Measurements from ENCODE around the gene SHMT2. TPM values are rescaled to one million over a fixed set of nuclear protein-coding genes. Genes with fewer than 3 reads are reported as not detected.

Gene SHMT2
- total RNA-seq, 1 donor from 2014 or later, result 118 TPM

DNA sequence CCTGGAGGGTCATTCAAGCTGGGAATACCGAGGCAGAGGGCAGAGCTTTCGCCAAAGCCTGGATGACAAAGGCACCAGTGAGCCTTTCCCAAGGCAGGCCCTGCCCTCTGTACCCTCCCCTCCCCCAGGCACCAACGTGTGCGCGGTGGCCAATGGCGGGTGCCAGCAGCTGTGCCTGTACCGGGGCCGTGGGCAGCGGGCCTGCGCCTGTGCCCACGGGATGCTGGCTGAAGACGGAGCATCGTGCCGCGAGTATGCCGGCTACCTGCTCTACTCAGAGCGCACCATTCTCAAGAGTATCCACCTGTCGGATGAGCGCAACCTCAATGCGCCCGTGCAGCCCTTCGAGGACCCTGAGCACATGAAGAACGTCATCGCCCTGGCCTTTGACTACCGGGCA is 44.1 kb upstream of the SHMT2 start:
- DNase-seq (ENCODE audit: low read depth), result no peak
- TF ChIP-seq, protein P1, sequence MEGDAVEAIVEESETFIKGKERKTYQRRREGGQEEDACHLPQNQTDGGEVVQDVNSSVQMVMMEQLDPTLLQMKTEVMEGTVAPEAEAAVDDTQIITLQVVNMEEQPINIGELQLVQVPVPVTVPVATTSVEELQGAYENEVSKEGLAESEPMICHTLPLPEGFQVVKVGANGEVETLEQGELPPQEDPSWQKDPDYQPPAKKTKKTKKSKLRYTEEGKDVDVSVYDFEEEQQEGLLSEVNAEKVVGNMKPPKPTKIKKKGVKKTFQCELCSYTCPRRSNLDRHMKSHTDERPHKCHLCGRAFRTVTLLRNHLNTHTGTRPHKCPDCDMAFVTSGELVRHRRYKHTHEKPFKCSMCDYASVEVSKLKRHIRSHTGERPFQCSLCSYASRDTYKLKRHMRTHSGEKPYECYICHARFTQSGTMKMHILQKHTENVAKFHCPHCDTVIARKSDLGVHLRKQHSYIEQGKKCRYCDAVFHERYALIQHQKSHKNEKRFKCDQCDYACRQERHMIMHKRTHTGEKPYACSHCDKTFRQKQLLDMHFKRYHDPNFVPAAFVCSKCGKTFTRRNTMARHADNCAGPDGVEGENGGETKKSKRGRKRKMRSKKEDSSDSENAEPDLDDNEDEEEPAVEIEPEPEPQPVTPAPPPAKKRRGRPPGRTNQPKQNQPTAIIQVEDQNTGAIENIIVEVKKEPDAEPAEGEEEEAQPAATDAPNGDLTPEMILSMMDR (conservative IDR thresholded peaks at IDR 0.05; ENCODE audit: low read depth, low read length), result no peak
- no peak overlapping the region for H3K4me3 ChIP-seq (ENCODE audit: low read depth, low read length)

DNA sequence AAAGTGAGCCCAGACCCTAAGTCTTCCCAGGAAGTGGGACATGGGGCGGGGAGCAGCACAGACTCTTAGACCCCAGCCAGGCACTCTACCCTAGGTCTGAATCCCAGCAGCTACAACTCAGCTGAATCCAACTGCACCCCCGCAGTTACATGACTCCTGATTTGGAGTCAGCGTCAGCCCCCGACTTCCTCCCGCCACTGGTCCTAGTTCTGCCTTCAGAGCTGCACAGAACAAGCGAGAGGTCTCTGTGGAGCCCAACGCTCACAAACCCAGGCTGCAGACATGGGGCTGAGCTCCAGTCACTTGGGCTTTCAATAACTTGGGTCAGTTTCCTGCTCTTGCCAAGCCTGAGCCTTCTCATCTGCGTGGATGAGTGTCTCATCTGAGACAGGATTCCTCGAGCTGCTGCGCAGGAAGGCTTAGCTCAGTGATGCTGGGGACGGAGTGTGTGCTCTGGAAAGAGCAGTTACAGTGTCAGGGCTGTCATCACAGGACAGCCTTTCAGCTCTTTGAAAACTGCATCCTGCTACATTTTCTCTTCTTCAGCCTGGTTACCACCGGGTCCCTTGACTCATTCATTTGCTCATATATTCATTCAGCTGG is 43.5 kb upstream of the SHMT2 start:
- no peak for DNase-seq (ENCODE audit: low read depth)
- H3K4me3 ChIP-seq (ENCODE audit: low read depth, low read length), result no peak overlapping the region
- TF ChIP-seq, protein P1 (conservative IDR thresholded peaks at IDR 0.05; ENCODE audit: low read depth, low read length), result no peak

DNA sequence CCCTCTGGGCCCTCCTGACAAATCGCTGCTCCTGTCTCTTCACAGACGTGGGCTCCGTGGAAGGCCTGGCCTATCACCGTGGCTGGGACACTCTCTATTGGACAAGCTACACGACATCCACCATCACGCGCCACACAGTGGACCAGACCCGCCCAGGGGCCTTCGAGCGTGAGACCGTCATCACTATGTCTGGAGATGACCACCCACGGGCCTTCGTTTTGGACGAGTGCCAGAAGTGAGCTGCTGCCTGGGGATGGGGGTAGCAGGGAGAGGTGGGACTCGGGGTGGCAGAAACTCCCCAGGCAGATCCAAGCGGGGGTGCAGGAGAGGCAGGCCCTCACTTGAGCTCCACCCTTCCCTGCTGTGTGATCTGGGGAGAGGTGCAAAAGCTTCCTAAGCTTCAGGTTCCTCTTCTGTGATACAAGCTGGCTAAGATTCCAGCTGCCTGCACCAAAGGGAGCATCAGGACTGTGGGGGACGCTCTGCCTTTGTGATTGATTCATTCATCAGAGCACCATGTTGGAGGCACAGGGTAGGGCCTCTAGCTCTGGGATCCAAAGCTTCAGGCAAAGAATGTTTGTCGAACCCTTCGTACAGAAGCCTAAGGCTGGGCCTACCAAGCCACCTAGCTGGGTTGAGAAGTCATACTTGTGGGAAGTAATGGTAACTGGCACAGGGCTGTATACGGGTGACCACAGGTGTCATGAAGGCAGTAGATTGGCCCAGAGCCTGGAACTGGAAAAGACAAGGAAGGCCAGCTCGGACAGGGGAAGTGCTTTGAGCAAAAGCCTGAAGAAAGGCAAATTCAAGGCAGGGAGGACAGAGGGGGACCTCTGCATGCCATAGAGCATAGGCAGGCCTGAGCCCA is 42.1 kb upstream of the SHMT2 start:
- DNase-seq (ENCODE audit: low read depth), result no peak
- no peak overlapping the region for H3K4me3 ChIP-seq (ENCODE audit: low read depth, low read length)
- TF ChIP-seq, protein P1 (conservative IDR thresholded peaks at IDR 0.05; ENCODE audit: low read depth, low read length), result no peak

DNA sequence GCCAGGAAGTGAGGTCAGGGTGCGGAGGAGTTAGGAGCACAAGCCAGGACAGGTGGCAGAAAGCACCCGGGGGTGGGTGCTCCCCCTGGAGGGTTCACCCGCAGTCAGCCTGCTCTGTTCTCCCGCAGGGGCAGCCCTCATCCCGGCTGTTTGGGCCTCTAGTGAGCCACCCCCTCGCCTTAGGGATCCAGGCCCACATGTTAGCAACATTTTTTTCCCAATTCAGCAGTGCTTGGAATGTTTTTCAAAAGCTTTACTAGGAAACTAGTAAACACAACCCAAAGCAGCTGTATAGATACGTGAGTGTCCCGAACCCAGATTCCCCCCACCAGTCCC is 41.5 kb upstream of the SHMT2 start:
- DNase-seq (ENCODE audit: low read depth), result no peak
- no peak overlapping the region for H3K4me3 ChIP-seq (ENCODE audit: low read depth, low read length)
- TF ChIP-seq, protein P1 (conservative IDR thresholded peaks at IDR 0.05; ENCODE audit: low read depth, low read length), result no peak

DNA sequence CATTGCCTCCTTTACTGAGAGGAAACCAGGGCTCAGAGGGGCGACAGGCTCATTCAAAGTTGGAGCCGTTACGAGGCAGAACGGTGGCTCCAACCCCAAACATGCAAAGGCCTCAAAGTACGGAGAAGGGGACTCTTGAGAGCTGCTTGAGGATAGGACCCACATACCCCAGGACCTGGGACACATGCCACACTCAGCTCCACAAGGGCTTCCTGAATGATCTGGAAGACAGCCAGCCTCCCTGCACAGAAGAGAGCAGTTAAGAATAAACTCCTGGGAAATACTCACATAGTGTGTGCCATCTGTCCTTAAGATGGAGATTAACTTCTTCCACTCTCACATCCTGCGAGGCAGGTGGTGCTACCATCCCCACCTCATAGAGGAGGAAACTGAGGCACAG is 39.5 kb upstream of the SHMT2 start:
- H3K4me3 ChIP-seq (ENCODE audit: low read depth, low read length), result no peak overlapping the region
- no peak for DNase-seq (ENCODE audit: low read depth)
- TF ChIP-seq, protein P1 (conservative IDR thresholded peaks at IDR 0.05; ENCODE audit: low read depth, low read length), result no peak

DNA sequence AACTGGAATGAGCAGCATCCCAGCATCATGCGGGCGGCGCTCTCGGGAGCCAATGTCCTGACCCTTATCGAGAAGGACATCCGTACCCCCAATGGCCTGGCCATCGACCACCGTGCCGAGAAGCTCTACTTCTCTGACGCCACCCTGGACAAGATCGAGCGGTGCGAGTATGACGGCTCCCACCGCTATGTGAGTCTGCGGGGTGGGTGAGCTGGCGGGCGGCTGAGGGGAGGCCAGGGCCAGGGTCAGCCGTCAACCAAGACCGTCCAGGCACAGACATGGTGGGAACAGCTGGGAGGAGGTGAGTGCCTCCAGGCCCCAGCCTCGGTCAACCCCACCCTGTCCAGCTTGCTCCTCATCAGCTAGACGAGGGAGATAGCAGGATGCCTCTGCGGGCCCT is 38.7 kb upstream of the SHMT2 start:
- H3K4me3 ChIP-seq (ENCODE audit: low read depth, low read length), result no peak overlapping the region
- no peak for DNase-seq (ENCODE audit: low read depth)
- TF ChIP-seq, protein P1 (conservative IDR thresholded peaks at IDR 0.05; ENCODE audit: low read depth, low read length), result no peak
